Ovary (tissue), 3 donors: ENCODE results near the gene E2F4.

Experiments used
- CTCF ChIP-seq, 3 donors: fragments of 450-650 bp in 2 of 3; fragments of 200-600 bp in 1 of 3; IDR thresholded peaks; one replicate each; pipeline versions ENCODE4 v1.5.1 to v1.8.0; 2016 to 2022; ENCODE audit warnings: antibody characterized with exemption in 3 of 3, mild to moderate bottlenecking in 1 of 3
- POLR2A ChIP-seq: fragments of 450-650 bp; IDR thresholded peaks from one replicate; pipeline ENCODE4 v1.6.1; 2017; ENCODE audit warnings: antibody characterized with exemption, mild to moderate bottlenecking, moderate library complexity
- donor health status: DM: no; HTN: no; CAD: no.

GRCh38 chr16:67150833-67151396 is 41.0 kb upstream of the E2F4 start, which contains the start of gene B3GNT9:
- TF ChIP-seq CTCF (IDR thresholded peaks at IDR 0.05) (no peak), POLR2A (no peak)
